Measurements from ENCODE around the gene TMEM237.

GRCh38 chr2:201579536-201579935, 63.8 kb downstream of the TMEM237 start:
- no peak for TF ChIP-seq EZH2phosphoT487 (IDR thresholded peaks at IDR 0.05; ENCODE audit: low read depth)
- no peak for TF ChIP-seq CTCF (IDR thresholded peaks at IDR 0.05; ENCODE audit: low read depth, low read length)

Data from OCI-LY3 (cell line).